Measurements from ENCODE around the gene INHBE. TPM values are rescaled to one million over a fixed set of nuclear protein-coding genes. Genes with fewer than 3 reads are reported as not detected.

INHBE gene
- total and polyA plus RNA-seq, 2 experiments from 2014 or later, result 5.6 to 29.0 TPM

- peaks cover 15% of the 10 kb centered on the region for H3K27me3 Mint-ChIP-seq (ENCODE audit: insufficient read depth, low read depth, poor library complexity)
- H4K20me1 ChIP-seq (replicated peaks; ENCODE audit: insufficient read depth), result peaks cover 34% of the 10 kb centered on the region
- peaks cover 59% of the 10 kb centered on the region for H3K36me3 Mint-ChIP-seq (ENCODE audit: low read depth)
- peak overlapping the region; percentile 88 for H3K4me3 Mint-ChIP-seq
- no peaks in the 10 kb centered on the region for H3K9me2 ChIP-seq (ENCODE audit: insufficient read depth)
- H3K27ac Mint-ChIP-seq, result peak overlapping the region; percentile 99
- peak overlapping the region; percentile 100 for H3K4me3 ChIP-seq
- H3K27me3 ChIP-seq (ENCODE audit: insufficient read depth), result no peaks in the 10 kb centered on the region
- H2AFZ ChIP-seq, result no peak overlapping the region
- H3K4me1 Mint-ChIP-seq, result peaks cover 10% of the 10 kb centered on the region
- DNase-seq (ENCODE audit: low spot score) (no peak), ATAC-seq (no peak)
- H3K36me3 ChIP-seq (ENCODE audit: insufficient read depth), result peaks cover 47% of the 10 kb centered on the region
- H3K27ac ChIP-seq (ENCODE audit: low read depth), result peak overlapping the region; percentile 88
- no peak for TF ChIP-seq ZNF114 (CRISPR knock-in tag; IDR thresholded peaks at IDR 0.05)
- TF ChIP-seq, protein P1, sequence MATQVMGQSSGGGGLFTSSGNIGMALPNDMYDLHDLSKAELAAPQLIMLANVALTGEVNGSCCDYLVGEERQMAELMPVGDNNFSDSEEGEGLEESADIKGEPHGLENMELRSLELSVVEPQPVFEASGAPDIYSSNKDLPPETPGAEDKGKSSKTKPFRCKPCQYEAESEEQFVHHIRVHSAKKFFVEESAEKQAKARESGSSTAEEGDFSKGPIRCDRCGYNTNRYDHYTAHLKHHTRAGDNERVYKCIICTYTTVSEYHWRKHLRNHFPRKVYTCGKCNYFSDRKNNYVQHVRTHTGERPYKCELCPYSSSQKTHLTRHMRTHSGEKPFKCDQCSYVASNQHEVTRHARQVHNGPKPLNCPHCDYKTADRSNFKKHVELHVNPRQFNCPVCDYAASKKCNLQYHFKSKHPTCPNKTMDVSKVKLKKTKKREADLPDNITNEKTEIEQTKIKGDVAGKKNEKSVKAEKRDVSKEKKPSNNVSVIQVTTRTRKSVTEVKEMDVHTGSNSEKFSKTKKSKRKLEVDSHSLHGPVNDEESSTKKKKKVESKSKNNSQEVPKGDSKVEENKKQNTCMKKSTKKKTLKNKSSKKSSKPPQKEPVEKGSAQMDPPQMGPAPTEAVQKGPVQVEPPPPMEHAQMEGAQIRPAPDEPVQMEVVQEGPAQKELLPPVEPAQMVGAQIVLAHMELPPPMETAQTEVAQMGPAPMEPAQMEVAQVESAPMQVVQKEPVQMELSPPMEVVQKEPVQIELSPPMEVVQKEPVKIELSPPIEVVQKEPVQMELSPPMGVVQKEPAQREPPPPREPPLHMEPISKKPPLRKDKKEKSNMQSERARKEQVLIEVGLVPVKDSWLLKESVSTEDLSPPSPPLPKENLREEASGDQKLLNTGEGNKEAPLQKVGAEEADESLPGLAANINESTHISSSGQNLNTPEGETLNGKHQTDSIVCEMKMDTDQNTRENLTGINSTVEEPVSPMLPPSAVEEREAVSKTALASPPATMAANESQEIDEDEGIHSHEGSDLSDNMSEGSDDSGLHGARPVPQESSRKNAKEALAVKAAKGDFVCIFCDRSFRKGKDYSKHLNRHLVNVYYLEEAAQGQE (IDR thresholded peaks at IDR 0.05; ENCODE audit: unreplicated experiment), result no peak
- no peak for TF ChIP-seq NANOG (IDR thresholded peaks at IDR 0.05; ENCODE audit: borderline replicate concordance)
- TF ChIP-seq ETS1 (IDR thresholded peaks at IDR 0.05), result no peak
- TF ChIP-seq, protein P2, sequence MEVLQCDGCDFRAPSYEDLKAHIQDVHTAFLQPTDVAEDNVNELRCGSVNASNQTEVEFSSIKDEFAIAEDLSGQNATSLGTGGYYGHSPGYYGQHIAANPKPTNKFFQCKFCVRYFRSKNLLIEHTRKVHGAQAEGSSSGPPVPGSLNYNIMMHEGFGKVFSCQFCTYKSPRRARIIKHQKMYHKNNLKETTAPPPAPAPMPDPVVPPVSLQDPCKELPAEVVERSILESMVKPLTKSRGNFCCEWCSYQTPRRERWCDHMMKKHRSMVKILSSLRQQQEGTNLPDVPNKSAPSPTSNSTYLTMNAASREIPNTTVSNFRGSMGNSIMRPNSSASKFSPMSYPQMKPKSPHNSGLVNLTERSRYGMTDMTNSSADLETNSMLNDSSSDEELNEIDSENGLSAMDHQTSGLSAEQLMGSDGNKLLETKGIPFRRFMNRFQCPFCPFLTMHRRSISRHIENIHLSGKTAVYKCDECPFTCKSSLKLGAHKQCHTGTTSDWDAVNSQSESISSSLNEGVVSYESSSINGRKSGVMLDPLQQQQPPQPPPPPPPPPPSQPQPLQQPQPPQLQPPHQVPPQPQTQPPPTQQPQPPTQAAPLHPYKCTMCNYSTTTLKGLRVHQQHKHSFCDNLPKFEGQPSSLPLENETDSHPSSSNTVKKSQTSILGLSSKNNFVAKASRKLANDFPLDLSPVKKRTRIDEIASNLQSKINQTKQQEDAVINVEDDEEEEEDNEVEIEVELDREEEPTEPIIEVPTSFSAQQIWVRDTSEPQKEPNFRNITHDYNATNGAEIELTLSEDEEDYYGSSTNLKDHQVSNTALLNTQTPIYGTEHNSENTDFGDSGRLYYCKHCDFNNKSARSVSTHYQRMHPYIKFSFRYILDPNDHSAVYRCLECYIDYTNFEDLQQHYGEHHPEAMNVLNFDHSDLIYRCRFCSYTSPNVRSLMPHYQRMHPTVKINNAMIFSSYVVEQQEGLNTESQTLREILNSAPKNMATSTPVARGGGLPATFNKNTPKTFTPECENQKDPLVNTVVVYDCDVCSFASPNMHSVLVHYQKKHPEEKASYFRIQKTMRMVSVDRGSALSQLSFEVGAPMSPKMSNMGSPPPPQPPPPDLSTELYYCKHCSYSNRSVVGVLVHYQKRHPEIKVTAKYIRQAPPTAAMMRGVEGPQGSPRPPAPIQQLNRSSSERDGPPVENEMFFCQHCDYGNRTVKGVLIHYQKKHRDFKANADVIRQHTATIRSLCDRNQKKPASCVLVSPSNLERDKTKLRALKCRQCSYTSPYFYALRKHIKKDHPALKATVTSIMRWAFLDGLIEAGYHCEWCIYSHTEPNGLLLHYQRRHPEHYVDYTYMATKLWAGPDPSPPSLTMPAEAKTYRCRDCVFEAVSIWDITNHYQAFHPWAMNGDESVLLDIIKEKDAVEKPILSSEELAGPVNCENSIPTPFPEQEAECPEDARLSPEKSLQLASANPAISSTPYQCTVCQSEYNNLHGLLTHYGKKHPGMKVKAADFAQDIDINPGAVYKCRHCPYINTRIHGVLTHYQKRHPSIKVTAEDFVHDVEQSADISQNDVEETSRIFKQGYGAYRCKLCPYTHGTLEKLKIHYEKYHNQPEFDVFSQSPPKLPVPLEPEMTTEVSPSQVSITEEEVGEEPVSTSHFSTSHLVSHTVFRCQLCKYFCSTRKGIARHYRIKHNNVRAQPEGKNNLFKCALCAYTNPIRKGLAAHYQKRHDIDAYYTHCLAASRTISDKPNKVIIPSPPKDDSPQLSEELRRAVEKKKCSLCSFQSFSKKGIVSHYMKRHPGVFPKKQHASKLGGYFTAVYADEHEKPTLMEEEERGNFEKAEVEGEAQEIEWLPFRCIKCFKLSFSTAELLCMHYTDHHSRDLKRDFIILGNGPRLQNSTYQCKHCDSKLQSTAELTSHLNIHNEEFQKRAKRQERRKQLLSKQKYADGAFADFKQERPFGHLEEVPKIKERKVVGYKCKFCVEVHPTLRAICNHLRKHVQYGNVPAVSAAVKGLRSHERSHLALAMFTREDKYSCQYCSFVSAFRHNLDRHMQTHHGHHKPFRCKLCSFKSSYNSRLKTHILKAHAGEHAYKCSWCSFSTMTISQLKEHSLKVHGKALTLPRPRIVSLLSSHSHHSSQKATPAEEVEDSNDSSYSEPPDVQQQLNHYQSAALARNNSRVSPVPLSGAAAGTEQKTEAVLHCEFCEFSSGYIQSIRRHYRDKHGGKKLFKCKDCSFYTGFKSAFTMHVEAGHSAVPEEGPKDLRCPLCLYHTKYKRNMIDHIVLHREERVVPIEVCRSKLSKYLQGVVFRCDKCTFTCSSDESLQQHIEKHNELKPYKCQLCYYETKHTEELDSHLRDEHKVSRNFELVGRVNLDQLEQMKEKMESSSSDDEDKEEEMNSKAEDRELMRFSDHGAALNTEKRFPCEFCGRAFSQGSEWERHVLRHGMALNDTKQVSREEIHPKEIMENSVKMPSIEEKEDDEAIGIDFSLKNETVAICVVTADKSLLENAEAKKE (CRISPR knock-in tag; IDR thresholded peaks at IDR 0.05), result no peak
- no peak for TF ChIP-seq ZNF331 (CRISPR knock-in tag; IDR thresholded peaks at IDR 0.05; ENCODE audit: low read depth)
- TF ChIP-seq JUNB (IDR thresholded peaks at IDR 0.05; ENCODE audit: unreplicated experiment), result no peak
- no peak for TF ChIP-seq STAT1 (IDR thresholded peaks at IDR 0.05; ENCODE audit: unreplicated experiment)
- TF ChIP-seq CREB1 (CRISPR knock-in tag; IDR thresholded peaks at IDR 0.05; ENCODE audit: low read depth), result no peak
- TF ChIP-seq EZH2 (IDR thresholded peaks at IDR 0.05; ENCODE audit: low read depth, unreplicated experiment), result no peak
- no peak for TF ChIP-seq POLR2AphosphoS5 (IDR thresholded peaks at IDR 0.05; ENCODE audit: low read depth)
- TF ChIP-seq EZH2phosphoT487 (IDR thresholded peaks at IDR 0.05; ENCODE audit: unreplicated experiment), result no peak
- TF ChIP-seq, protein P3, sequence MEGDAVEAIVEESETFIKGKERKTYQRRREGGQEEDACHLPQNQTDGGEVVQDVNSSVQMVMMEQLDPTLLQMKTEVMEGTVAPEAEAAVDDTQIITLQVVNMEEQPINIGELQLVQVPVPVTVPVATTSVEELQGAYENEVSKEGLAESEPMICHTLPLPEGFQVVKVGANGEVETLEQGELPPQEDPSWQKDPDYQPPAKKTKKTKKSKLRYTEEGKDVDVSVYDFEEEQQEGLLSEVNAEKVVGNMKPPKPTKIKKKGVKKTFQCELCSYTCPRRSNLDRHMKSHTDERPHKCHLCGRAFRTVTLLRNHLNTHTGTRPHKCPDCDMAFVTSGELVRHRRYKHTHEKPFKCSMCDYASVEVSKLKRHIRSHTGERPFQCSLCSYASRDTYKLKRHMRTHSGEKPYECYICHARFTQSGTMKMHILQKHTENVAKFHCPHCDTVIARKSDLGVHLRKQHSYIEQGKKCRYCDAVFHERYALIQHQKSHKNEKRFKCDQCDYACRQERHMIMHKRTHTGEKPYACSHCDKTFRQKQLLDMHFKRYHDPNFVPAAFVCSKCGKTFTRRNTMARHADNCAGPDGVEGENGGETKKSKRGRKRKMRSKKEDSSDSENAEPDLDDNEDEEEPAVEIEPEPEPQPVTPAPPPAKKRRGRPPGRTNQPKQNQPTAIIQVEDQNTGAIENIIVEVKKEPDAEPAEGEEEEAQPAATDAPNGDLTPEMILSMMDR (conservative IDR thresholded peaks at IDR 0.05; ENCODE audit: low read depth in 2 of 2), result no peak
- peaks cover 34% of the 10 kb centered on the region for H3K79me2 ChIP-seq (replicated peaks; ENCODE audit: insufficient read depth)
- H3K4me2 ChIP-seq, result peak overlapping the region; percentile 100
- no peaks in the 10 kb centered on the region for H3K9me3 Mint-ChIP-seq
- H3K4me1 ChIP-seq (ENCODE audit: insufficient read depth), result no peaks in the 10 kb centered on the region; the same call in 1 of the 2 replicates
- H3F3A ChIP-seq (replicated peaks; ENCODE audit: low read depth), result peaks cover 42% of the 10 kb centered on the region
These were observed 34.1 kb downstream of the INHBE start for GRCh38 chr12:57489157-57489641.
